NCI-H1417 treated with DMSO at 0.1 percent for 48 hours (cell line): ENCODE results near the gene SEMA4F.

ENCODE experiments used
- DNase-seq: peaks from one replicate; lab custom pipeline; 2025; lab: John Stamatoyannopoulos, UW

The SEMA4F gene

DNA sequence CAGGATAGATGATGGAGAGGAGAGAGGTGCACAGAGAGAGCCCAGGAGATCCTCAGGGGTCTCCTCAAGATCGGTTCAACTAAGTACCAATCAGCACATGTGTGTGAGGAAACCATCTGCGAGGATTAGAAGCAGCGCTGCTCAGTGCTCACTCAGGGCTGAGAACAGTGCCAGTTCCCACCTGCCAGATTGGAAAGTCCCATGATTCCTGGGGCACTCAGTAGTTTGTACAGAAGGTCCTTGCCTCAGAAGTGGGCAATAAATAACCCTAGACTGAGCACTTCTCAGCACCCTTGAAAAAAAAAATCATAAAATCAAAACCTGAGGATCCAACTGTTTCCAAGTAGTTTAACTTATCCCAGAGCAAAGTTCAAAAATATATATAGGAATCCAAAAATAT lies 53.8 kb downstream of the SEMA4F start:
- no peak for DNase-seq

DNA sequence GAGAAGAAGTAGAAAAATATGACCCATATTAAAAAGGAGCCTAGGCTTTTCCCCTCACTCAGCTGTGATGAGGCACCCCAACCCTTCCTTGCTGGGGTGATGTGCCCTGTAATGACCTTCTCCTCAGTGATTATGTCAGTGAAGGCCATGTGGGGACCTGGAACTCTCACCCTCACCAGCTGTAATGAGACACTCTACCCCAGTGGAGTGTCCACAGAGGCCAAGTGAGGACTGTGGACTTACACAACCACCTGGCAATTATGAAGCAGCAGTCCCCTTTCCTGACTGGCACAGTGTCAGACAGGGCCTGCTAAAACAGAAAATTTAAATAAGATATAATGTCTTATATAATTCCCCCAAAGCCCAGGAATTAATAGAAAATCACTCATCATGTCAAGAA lies 54.2 kb downstream of the SEMA4F start:
- no peak for DNase-seq

DNA sequence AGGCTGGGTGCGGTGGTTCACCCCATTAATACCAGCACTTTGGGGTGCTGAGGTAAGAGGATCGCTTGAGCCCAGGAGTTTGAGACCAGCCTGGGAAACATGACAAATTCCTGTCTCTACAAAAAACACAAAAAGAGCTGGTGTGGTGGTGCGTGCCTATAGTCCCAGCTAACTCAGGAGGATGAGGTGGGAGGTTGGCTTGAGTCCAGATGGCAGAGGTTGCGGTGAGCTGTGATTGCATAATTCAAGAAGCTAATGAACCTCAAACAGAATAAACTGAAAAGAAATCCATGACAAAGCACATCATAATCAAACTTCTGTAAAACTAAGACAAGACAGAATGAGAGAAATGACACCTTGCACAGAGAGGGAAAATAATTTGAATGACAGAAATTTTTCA lies 54.8 kb downstream of the SEMA4F start:
- no peak for DNase-seq

DNA sequence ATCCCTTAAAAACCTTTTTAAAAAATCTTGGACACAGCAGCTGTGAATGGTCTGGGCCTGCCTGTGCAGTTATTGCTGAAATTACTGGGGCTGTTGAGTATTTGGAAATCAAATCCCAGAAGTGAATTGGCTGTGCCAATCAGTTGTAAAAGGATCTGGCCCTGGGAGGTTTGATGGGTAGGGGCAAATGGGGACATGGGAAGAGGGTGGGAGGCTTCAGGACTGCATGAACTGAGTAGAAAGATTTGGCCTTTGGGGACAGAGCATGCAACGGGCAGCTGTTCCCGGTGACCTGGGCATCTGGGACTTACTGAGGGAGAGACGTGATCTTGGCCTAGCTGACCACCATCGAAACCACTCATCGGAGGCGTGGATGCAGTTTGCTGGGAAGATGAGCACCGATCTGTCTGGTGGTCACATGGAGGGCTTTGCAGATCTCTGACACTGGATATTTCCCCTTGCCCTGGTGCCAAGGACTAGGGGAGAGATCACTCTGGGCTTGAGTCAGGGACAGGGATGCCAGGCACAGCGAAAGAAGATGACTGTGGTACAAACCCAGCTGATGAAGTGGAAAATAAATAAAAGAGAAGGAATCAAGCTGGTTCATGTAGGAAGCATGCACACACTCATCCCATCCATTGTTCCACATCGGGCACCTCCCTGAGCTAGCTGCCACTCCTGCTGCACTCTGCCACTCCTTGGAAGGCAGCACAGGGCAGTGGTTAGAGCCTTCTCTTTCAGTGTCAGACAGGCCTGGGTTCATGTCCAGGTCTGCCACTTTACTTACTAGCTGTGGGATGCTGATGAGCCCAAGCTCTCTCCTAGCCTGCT lies 58.4 kb downstream of the SEMA4F start:
- no peak for DNase-seq

DNA sequence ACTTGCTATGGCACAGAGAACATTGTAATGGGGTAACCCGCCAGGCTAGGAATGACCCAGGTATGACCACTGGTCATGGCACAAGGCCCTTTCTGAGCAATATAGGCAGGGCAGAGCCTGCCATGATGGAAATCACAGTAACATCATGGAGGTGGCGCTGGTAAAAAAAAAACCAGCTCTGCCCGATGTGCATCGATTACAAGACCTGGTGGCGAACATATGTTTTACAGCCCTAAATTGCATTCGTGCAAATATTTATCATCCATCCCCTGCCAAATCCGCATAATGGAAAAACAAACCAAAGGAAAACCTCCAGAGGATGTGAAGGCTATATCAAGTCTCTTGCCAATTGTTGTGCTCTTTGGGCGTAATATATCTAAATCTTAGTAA lies 60.6 kb downstream of the SEMA4F start:
- DNase-seq: no peak

DNA sequence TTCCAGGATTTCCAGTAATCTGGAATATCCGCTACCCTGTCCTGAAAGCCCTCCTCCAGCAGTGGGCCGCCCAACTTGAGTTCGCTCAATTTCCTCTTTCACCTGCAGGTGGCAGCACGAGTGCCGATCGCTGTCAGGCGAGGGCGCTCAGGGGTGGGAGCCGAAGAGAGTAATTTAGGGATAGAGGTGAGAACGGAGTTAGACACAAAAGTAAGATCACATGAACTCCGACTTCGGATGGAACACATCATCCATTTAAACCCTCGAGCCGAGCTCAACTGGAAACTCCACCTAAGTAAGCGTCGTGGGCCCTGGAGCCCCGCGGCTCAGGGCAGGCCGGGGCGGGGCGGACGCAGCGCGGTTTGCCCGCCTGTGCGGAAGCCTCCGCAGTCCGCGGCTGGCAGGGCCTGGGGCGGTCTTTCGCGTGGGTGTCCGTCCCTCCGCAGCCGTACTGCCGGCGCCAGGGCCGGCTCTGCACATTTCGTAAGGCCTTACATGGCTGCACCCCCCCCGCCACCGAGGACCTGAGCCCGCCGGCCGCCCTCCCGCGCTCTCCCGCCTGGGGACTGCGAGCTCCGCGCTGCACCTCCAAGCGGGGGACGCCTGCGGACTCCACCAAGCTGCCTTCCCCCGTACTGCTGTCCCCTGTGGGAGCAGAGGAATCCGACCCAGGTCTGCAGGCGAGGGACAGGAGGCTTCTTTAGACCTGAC lies 61.2 kb downstream of the SEMA4F start:
- DNase-seq: peak; percentile 74

DNA sequence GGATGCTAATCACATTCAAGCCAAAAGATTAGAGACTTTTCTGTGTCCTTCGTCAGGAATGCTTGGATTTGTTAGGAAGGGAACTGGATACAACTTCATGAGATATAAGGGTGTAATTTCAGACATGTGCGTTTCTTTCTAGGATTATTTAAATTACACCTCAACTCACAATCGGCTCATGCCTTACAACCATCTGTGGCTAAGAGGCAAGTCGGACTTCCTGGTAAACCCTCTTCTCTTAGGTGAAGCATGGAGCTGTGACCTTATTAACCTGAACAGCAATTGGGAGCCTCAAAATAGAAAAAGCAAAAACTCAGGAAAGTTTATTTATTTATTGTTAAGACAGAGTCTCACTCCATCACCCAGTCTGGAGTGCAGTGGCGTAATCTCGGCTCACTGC lies 61.8 kb downstream of the SEMA4F start:
- DNase-seq: no peak

DNA sequence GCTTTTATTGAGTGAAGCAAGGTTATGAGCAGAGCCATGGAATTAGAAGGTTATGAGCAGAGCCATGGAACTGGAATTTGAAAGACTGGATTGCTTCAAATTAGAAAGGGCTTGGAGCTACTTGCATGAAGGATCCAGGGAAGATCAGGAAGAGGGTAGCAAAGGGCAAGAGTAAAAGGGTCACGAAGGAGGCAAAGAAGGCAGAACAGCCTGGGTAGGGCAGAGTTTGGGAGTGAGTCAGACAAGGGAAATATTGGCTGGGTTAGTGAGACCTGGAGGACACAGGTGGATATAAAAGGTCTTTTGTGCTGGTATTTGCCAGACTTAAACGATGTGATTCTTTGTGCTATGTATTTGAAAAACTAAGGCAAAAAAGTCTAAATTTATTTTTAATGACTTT lies 65.0 kb downstream of the SEMA4F start:
- DNase-seq: no peak

DNA sequence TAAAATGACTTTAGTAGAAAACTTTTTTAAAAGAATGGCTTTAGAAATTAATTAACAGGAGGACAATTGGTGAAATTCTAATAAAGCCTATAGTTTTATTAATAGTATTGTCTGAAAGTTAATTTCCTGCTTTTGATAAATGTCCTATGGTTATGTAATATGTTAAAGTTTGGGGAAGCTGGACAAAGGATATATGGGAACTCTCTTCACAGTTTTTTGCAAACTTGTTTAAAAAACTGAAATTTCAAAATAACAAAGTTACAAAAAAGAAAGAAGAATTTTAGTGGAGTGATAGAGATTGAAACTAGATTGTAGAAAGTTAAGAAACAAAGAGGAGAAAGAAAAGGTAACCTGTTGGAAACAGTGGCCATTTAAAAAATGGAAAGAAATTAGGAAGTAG lies 67.3 kb downstream of the SEMA4F start:
- no peak for DNase-seq

DNA sequence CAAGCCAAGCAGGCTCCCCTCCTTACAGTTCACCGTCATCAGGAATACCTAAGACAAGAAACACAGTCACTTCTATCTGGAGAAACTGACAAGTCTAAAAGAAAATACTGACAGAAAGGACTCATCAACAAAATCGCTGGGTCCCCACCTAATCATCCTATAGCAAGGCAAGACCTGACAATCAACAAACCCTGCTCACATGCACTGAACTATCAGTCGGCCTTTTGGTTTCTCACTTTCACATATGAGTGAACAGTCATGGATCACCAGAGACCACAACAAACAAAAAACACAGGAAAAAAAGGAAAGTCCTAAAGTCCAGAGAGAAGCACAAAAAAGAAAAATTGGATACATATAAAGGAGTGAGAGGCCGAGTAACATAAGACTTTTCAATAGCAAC lies 70.4 kb downstream of the SEMA4F start:
- DNase-seq: no peak

DNA sequence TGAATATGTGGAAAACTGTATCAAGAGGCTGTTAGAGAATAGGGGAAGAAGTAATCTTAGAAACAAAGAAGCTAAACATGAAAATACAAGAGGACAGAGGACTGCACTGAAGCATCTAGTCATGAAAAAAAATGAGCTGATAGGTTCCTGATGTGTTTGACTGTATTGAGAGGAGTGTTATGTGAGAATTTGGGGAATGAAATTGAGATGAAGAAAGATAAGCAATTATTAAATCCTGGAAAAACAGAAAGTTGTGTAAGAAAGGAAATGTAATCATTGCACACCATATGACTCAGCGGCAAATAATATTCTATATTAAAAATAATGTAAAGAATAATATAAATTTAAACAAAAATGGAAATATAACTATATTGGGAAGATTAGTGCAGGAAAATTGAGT lies 71.2 kb downstream of the SEMA4F start:
- DNase-seq: no peak

DNA sequence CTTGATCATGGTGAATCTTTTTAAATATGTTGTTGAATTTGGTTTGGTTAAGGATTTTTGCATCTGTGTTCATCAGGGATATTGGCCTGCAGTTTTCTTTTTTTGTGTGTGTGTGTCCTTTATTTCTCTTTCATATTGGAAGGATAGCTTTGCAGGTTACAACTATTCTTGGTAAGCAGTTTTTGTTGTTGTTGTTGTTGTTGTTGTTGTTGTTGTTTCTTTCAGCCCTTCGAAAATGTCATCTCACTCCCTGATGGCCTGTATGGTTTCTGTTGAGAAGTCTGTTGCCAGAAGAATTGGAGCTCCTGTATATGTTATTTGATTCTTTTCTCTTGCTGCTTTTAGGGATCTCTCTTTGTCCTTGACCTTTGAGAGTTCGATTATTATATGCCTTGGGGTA lies 74.8 kb downstream of the SEMA4F start:
- no peak for DNase-seq

DNA sequence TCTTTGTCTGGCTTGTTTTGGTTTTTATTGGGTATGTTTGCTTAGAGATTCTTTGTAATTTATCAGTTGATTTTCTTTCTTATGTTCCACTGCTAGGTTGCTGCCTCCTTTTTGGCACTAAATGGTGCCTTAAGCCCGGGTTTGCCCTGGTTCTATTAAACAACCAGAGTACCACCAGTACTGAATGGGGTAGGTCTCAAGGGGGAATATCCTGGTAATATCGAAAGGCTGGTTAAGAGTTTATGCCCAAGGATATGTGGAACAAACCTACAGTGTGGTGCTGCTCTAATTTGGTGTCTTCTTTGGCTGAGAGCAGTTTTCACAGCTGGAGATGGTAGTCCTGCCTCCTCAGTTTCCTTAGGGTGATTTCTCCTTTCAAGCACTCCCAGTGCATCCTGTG lies 76.5 kb downstream of the SEMA4F start:
- DNase-seq: no peak
